GM20000 (cell line): ENCODE data around the gene DYNLL1.

Experiments used
- DNase-seq: peaks from one replicate; pipeline ENCODE4 v3.0.0; 2012; ENCODE audit warnings: low spot score
- CTCF ChIP-seq: IDR thresholded peaks from 2 replicates; pipeline ENCODE4 v1.5.1; 2012; ENCODE audit warnings: mild to moderate bottlenecking, control low read depth; ENCODE audit errors: extremely low read depth, missing control alignments

DYNLL1 gene

GRCh38 chr12:120460157-120460556, 35.8 kb upstream of the DYNLL1 start:
- no peak for TF ChIP-seq CTCF
- no peak for DNase-seq

GRCh38 chr12:120462099-120462640, 33.7 kb upstream of the DYNLL1 start:
- no peak for TF ChIP-seq CTCF
- no peak for DNase-seq

- no peak for TF ChIP-seq CTCF
- DNase-seq = no peak
Observed at GRCh38 chr12:120463712-120464111, 32.2 kb upstream of the DYNLL1 start.

GRCh38 chr12:120465756-120466155, 30.2 kb upstream of the DYNLL1 start:
- no peak for DNase-seq
- TF ChIP-seq CTCF = no peak

- no peak for DNase-seq
- peak; percentile 51 for TF ChIP-seq CTCF
Observed at GRCh38 chr12:120466560-120467315, 29.2 kb upstream of the DYNLL1 start.

GRCh38 chr12:120467439-120467838, 28.5 kb upstream of the DYNLL1 start:
- no peak for TF ChIP-seq CTCF

GRCh38 chr12:120468325-120468820, 27.5 kb upstream of the DYNLL1 start:
- no peak for TF ChIP-seq CTCF
- peak; percentile 48 for DNase-seq

More at GRCh38 chr12:120467439-120467838, 28.5 kb upstream of the DYNLL1 start:
- no peak for DNase-seq
